Liver (tissue), 3 donors: ENCODE results near the gene B3GALT5.

Experiments used
- ATF3 ChIP-seq: IDR thresholded peaks from 2 replicates; pipeline ENCODE4 v1.6.1; 2016; ENCODE audit warnings: antibody characterized with exemption
- CTCF ChIP-seq: fragments of 150-350 bp; IDR thresholded peaks from 2 replicates; pipeline ENCODE4 v1.5.1; 2017; ENCODE audit warnings: improper control_type of control experiment, low read depth, low read length; ENCODE audit not compliant: missing input control
- EGR1 ChIP-seq, 2 donors: IDR thresholded peaks; 2 replicates each; pipeline ENCODE4 v1.6.1; 2016 to 2018; ENCODE audit warnings: antibody characterized with exemption in 2 of 2, low read depth in 2 of 2
- FOXA1 ChIP-seq: IDR thresholded peaks from 2 replicates; pipeline ENCODE4 v1.6.1; 2016; ENCODE audit warnings: antibody characterized with exemption
- FOXA2 ChIP-seq: IDR thresholded peaks from 2 replicates; pipeline ENCODE4 v1.6.1; 2016; ENCODE audit warnings: antibody characterized with exemption
- JUND ChIP-seq, 2 donors: IDR thresholded peaks; 2 replicates each; pipeline ENCODE4 v1.6.1; 2016; ENCODE audit warnings: antibody characterized with exemption in 2 of 2
- MAX ChIP-seq: IDR thresholded peaks from 2 replicates; pipeline ENCODE4 v1.6.1; 2016; ENCODE audit warnings: antibody characterized with exemption
- RAD21 ChIP-seq, 2 donors: IDR thresholded peaks; 2 replicates each; pipeline ENCODE4 v1.6.1; 2016; ENCODE audit warnings: antibody characterized with exemption in 2 of 2, mild to moderate bottlenecking in 2 of 2
- REST ChIP-seq: IDR thresholded peaks from 2 replicates; pipeline ENCODE4 v1.6.1; 2016; ENCODE audit warnings: antibody characterized with exemption, mild to moderate bottlenecking
- RXRA ChIP-seq, 2 donors: IDR thresholded peaks; 2 replicates each; pipeline ENCODE4 v1.6.1; 2017 to 2018; ENCODE audit warnings: antibody characterized with exemption in 2 of 2, mild to moderate bottlenecking in 1 of 2
- SP1 ChIP-seq: IDR thresholded peaks from 2 replicates; pipeline ENCODE4 v1.6.1; 2018; ENCODE audit warnings: antibody characterized with exemption, mild to moderate bottlenecking
- TAF1 ChIP-seq: conservative IDR thresholded peaks from 2 replicates; pipeline ENCODE4 v1.6.1; 2016; ENCODE audit warnings: antibody characterized with exemption, mild to moderate bottlenecking
- YY1 ChIP-seq: IDR thresholded peaks from 2 replicates; pipeline ENCODE4 v1.6.1; 2016; ENCODE audit warnings: antibody characterized with exemption, mild to moderate bottlenecking
- donor health status: healthy.
- donor health status: healthy.

GRCh38 chr21:39620856-39621255 lies 8.1 kb downstream of the B3GALT5 start:
- TF ChIP-seq YY1 (no peak), CTCF (no peak), TAF1 (no peak), REST (no peak), RAD21 (IDR thresholded peaks at IDR 0.05) (no peak), SP1 (no peak), MAX (no peak), EGR1 (IDR thresholded peaks at IDR 0.05; ENCODE audit: low read depth in 2 of 2) (no peak), RXRA (IDR thresholded peaks at IDR 0.05) (no peak), ATF3 (no peak), FOXA1 (no peak), JUND (IDR thresholded peaks at IDR 0.05) (no peak), FOXA2 (no peak)
